ENCODE results near the gene NACC2.

DNA sequence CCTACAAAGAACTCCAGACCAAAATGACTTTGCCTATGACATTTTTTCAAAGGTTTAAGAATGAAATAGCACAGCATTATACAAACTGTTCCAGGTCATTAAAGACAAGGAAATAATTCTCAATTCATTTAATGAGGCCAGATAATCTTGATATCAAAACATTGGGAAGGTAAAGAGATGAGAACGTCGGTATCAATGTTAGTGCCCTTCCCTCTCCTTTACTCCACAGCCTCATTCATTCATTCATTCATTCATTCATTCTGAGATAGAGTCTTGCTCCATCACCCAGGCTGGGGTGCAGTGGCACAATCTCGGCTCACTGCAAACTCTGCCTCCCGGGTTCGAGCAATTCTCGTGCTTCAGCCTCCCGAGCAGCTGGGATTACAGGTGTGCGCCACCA, 64.0 kb downstream of the NACC2 start:
- TF ChIP-seq CTCF (IDR thresholded peaks at IDR 0.05; ENCODE audit: low read length), result no peak
- TF ChIP-seq EZH2 (optimal IDR thresholded peaks at IDR 0.05; ENCODE audit: low read depth, low read length), result no peak
- no peak for TF ChIP-seq EZH2phosphoT487 (IDR thresholded peaks at IDR 0.05; ENCODE audit: low read length)

Data from MM.1S (cell line).